HS-27A (cell line): Measurements from ENCODE around the gene RAB3B.

Source experiments
- DNase-seq: peaks from one replicate; pipeline ENCODE4 v3.0.0-alpha.2; 2012; ENCODE audit warnings: low read depth, missing footprints

The RAB3B gene

GRCh38 chr1:51871351-51871975 lies 119.0 kb downstream of the RAB3B start:
- DNase-seq = no peak

DNA sequence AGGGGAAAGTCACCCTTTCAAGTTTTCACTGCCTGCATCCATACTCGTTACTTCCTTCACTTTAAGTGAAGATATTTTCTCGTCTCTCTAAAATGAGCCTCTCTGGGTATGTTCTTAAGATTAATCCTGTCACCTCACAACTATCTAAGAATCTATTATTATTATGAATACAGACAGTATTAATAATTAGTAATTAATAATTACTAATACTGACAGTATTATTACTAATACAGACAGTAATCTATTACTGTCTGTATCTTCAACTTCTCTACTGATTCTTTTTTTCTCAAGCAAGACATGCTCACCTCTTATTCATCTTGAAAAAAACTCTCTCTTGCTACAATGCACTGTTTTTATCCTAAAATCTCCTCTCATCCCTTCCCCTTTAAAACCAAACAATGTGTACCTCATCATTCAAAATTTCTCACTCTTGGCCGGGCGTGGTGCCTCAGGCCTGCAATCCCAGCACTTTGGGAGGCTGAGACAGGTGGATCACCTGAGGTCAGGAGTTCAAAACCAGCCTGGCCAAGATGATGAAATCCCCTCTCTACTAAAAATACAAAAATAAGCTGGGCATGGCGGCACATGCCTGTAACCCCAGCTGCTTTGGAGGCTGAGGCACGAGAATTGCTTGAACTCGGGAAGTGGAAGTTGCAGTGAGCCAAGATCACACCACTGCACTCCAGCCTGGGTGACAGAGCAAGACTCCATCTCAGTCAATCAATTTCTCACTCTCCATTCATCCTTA lies 119.7 kb downstream of the RAB3B start:
- no peak for DNase-seq

DNA sequence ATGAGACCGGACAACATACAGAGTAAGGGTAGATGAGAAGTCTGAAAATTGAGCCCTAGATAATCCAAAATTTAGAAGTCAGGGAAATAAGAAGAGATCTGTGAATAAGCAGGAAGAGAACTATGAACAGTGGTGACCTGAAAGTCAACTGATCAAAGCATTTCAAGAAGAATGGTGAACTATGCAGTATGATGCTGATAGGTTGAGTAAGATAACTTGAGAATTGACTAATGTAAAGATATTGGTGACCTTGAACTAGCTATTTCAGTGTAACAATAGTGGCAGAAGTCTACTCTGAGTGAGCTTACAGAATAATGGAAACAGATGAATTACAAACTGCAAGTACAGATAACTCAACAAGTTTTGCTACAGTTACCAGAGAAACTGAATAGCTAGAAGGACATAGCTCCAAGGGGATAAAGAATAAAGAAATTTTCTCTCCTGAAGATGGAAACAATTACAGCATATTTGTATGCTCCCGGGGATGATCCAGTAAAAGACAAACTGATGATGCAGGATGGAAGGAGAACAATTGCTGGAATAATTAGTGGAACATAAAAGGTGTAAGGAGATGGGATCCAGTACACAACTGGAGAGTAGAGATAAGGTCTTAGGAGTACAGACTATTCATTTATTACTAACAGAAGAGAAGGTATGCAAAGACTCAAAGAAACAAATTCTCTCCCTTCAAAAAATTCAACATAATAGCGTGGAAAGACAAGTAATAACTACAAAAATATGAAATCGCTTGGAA lies 122.8 kb downstream of the RAB3B start:
- DNase-seq = no peak

GRCh38 chr1:51863384-51863783 lies 127.1 kb downstream of the RAB3B start:
- DNase-seq = no peak

DNA sequence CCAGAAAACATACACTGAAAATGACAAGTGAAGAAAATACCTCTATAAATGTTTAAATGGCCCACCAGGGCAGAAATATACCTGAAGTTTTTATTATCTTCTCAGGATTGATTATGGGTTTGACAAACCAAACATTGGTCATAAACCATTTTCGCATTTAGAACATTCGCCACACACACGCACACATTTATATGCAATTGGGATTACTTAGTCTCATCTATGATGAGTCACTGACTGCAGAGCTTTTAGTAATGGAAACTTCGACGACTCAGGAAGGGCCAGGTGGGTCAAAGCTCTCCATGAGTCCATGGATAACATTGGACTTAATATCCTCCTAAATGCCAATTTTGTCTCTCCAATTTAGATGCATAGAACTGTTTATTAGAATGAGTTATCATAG lies 128.8 kb downstream of the RAB3B start:
- no peak for DNase-seq

DNA sequence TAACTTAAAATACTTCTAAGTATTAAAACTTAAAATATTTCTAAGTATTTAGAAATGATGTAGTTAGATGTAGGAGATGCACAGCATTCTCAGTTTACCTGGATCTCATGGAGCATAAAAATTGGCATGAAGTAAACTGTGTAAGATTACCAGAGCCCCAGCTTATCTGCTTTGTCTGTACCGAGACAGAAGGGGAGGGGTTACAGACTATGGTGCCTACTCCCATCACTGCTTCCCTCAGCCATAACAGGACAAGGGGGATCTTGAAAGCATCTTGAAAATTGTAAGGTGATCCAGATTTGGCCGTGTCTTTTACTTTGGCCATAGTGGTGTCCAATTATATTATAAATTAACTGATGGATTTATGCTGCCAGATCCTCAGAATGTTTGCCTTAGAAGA lies 130.8 kb downstream of the RAB3B start:
- DNase-seq = no peak

- no peak for DNase-seq
Measured at GRCh38 chr1:51859333-51859732, 131.2 kb downstream of the RAB3B start.

DNA sequence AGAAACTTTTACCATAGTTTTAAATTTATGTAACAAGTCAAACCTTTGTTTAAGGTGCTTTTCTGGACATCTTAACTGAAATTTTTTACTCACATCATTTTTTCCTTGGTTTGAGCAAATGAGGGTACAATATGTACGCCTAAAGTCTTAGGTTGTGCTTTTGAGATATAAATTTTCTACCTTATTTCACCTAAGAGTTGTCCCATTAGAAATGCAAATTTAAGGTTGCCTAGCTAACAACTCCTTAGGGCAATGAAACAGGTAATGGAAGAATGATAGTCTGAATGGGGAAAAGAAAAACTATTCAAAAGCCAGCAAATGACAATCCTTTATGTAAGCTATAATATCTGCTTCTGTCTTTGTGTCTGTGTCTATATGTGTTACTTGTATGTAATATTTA lies 131.6 kb downstream of the RAB3B start:
- no peak for DNase-seq
